Stomach (tissue), 9 donors: ENCODE measurements around the gene AFTPH. TPM values are rescaled to one million over a fixed set of nuclear protein-coding genes. Genes with fewer than 3 reads are reported as not detected.
A peak's percentile ranks its signal among the peaks of the same experiment; 100 is the strongest.

ENCODE experiments used
- DNase-seq, 2 donors: peaks; one replicate each; pipeline versions ENCODE4 v3.0.0 to v3.0.0-alpha.2; 2013 to 2019
- H3K27ac ChIP-seq, 5 donors: fragments of 200-600 bp in 4 of 5; sonication (generic) in 4 of 5; one replicate each; pipeline ENCODE4 v1.5.1; 2013 to 2019; ENCODE audit warnings: mild to moderate bottlenecking in 1 of 5, moderate library complexity in 1 of 5
- H3K27me3 ChIP-seq, 3 donors: fragments of 200-600 bp; sonication (generic); one replicate each; pipeline ENCODE4 v1.5.1; 2017 to 2019; ENCODE audit warnings: mixed run types in 1 of 3
- H3K36me3 ChIP-seq, 4 donors: fragments of 200-600 bp; sonication (generic); 1 replicate in 3 of 4; 2 replicates in 1 of 4; pipeline ENCODE4 v1.5.1; 2016 to 2019
- H3K4me1 ChIP-seq, 4 donors: fragments of 200-600 bp; sonication (generic); one replicate each; pipeline ENCODE4 v1.5.1; 2016 to 2019
- H3K4me3 ChIP-seq, 4 donors: fragments of 200-600 bp; sonication (generic) in 3 of 4; one replicate each; pipeline ENCODE4 v1.5.1; 2016 to 2019; ENCODE audit warnings: mild to moderate bottlenecking in 1 of 4
- H3K9me3 ChIP-seq, 4 donors: fragments of 200-600 bp; sonication (generic); one replicate each; pipeline ENCODE4 v1.5.1; 2016 to 2019
- EP300 ChIP-seq: sonication (generic); formaldehyde crosslinking; IDR thresholded peaks from one replicate; pipeline ENCODE4 v1.6.1; 2017; ENCODE audit warnings: antibody characterized with exemption
- POLR2A ChIP-seq, 4 donors: fragments of 450-650 bp; IDR thresholded peaks; one replicate each; pipeline ENCODE4 v1.6.1; 2016; ENCODE audit warnings: antibody characterized with exemption in 4 of 4, control low read depth in 2 of 4, mild to moderate bottlenecking in 1 of 4, moderate library complexity in 1 of 4
- POLR2AphosphoS5 ChIP-seq, 3 donors: sonication (generic); formaldehyde crosslinking; IDR thresholded peaks; one replicate each; pipeline ENCODE4 v1.6.1; 2016; ENCODE audit warnings: antibody characterized with exemption in 3 of 3
- WGBS, 5 donors: extraction: QIAGEN DNeasy Blood & Tissue Kit in 3 of 5; methylation state at CpG; one replicate each; pipeline versions ENCODE4 v1.1.5 to v1.1.7; 2013 to 2018; 5-methylcytosine and 5-hydroxymethylcytosine counted together
- intact Hi-C: fragments of 100-400 bp; cut with DNase I; formaldehyde crosslinking; loops from one replicate; pipeline ENCODE4 v1.15.1; 2023; ENCODE audit warnings: low total_unique reads
- polyA plus RNA-seq, 3 donors: library from polyadenylated mRNA; stranded (reverse); fragments of 200-250 nt; gene quantifications; one replicate each; pipeline ENCODE4 v1.2.3, GENCODE V29; 2013
- total RNA-seq, 5 donors: library from RNA; depleted of rRNA; stranded (reverse); fragments of >200 nt; gene quantifications; one replicate each; pipeline versions ENCODE4 v1.1.0 to v1.2.3, GENCODE V29; 2014 to 2016
- TF ChIP-seq, protein P1 (sequence below), 7 experiments: fragments of 450-650 bp in 4 of 7; fragments of 200-600 bp in 3 of 7; sonication (generic) in 3 of 7; IDR thresholded peaks; one replicate each; pipeline ENCODE4 v1.5.1; 2016 to 2019; ENCODE audit warnings: antibody characterized with exemption in 7 of 7, control low read depth in 2 of 7, mild to moderate bottlenecking in 1 of 7
- donor health status: healthy with polysubstance abuse.
- donor health status: Bipolar disorder and iron deficiency.
- donor health status: healthy.

Gene AFTPH
- total and polyA plus RNA-seq, 8 donors = 19.8 to 93.6 (median 38.9) TPM

GRCh38 chr2:64605026-64605471 is 80.9 kb downstream of the AFTPH start:
- WGBS, 5 donors = 40 to 46% (median 41%) methylated on average over 6 of the region's 6 CpGs
- TF ChIP-seq POLR2AphosphoS5 (IDR thresholded peaks at IDR 0.05) (no peak), POLR2A (IDR thresholded peaks at IDR 0.05) (no peak), EP300 (no peak)
- TF ChIP-seq, protein P1, sequence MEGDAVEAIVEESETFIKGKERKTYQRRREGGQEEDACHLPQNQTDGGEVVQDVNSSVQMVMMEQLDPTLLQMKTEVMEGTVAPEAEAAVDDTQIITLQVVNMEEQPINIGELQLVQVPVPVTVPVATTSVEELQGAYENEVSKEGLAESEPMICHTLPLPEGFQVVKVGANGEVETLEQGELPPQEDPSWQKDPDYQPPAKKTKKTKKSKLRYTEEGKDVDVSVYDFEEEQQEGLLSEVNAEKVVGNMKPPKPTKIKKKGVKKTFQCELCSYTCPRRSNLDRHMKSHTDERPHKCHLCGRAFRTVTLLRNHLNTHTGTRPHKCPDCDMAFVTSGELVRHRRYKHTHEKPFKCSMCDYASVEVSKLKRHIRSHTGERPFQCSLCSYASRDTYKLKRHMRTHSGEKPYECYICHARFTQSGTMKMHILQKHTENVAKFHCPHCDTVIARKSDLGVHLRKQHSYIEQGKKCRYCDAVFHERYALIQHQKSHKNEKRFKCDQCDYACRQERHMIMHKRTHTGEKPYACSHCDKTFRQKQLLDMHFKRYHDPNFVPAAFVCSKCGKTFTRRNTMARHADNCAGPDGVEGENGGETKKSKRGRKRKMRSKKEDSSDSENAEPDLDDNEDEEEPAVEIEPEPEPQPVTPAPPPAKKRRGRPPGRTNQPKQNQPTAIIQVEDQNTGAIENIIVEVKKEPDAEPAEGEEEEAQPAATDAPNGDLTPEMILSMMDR (IDR thresholded peaks at IDR 0.05) = no peak
- intact Hi-C loops = loop anchor here (10.0 kb wide), 1 partner anchor 260 kb away; no protein-coding TSS in a partner anchor
- H3K9me3 ChIP-seq = no peaks in the 10 kb centered on the region
- H3K4me3 ChIP-seq = no peak overlapping the region
- H3K27me3 ChIP-seq = no peaks in the 10 kb centered on the region
- H3K4me1 ChIP-seq = peaks cover 10 to 59% (median 48%) of the 10 kb centered on the region in 4 donors
- peak overlapping the region in 1 of 5 donors; percentile 75 for H3K27ac ChIP-seq
- H3K36me3 ChIP-seq = no peaks in the 10 kb centered on the region
- DNase-seq = peak; percentile 39 to 62

GRCh38 chr2:64605991-64606478 is 81.9 kb downstream of the AFTPH start:
- Histone ChIP-seq H3K4me3 (no peak overlapping the region), H3K27ac (peak overlapping the region; percentile 34 to 75 (median 66)), H3K27me3 (no peaks in the 10 kb centered on the region), H3K9me3 (no peaks in the 10 kb centered on the region), H3K36me3 (no peaks in the 10 kb centered on the region), H3K4me1 (peaks cover 10 to 56% (median 43%) of the 10 kb centered on the region in 4 donors)
- WGBS, 5 donors = 73 to 77% (median 74%) methylated on average over 5 of the region's 5 CpGs
- no peak for TF ChIP-seq EP300
- no peak for TF ChIP-seq POLR2A (IDR thresholded peaks at IDR 0.05)
- peak in 1 of 3 donors; percentile 18 for TF ChIP-seq POLR2AphosphoS5 (IDR thresholded peaks at IDR 0.05)
- TF ChIP-seq, protein P1 (IDR thresholded peaks at IDR 0.05) = no peak
- DNase-seq = no peak
- intact Hi-C loops = loop anchor here (10.0 kb wide), 1 partner anchor 259 kb away; no protein-coding TSS in a partner anchor

DNA sequence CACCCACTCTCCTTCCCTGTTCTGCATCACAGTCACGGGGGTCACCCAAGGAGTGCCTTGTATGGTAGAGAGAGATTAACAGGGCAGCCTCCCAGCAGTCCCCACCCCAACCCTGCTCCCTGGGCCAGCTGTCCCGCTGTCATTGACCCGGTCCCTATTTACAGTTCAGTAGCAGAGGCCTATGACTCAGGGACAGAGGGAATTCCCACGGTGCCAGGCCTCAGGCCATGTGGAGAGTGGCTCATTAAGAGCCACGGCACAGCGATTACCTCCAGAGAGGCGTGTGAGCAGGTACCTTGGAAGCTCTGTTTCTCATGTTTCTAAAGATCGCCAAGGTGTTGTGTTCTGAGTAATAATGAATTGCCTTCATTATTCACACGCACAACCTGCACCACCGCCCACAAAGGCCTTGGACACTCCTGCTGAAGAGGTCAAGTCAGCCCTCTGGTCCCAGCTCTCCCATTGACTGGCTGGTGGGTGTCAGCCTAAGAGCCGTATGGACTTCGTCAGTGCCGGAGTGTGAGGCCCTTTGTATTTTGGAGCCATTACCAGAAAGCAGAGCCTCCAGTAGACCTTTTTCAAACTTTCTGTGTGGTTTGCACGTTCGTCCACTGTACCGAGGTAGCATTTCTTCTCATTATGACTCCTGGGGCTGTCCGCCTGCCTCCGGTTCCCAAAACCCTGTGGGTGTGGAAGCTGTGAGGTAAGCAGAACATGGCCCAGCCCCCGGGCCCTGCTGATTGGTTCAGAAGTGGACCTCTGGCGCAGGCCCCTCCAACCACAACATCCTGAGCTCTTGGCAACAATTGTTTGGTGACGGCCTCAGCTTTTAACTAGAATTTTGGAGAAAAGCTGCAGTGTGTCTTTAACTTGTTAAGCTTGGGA is 82.6 kb downstream of the AFTPH start:
- Histone ChIP-seq H3K36me3 (no peaks in the 10 kb centered on the region), H3K27me3 (no peaks in the 10 kb centered on the region), H3K4me3 (peak overlapping the region in 3 of 4 donors; percentile 19 to 27 (median 21)), H3K9me3 (no peaks in the 10 kb centered on the region), H3K4me1 (peaks cover 10 to 50% (median 39%) of the 10 kb centered on the region in 4 donors), H3K27ac (peak overlapping the region; percentile 34 to 75 (median 66))
- peak; percentile 79 to 95 for DNase-seq
- 60 to 73% (median 64%) methylated on average over 20 to 21 of the region's 21 CpGs for WGBS, 5 donors
- intact Hi-C loops = loop anchor here (10.0 kb wide), 1 partner anchor 258 kb away; no protein-coding TSS in a partner anchor
- TF ChIP-seq POLR2A (IDR thresholded peaks at IDR 0.05) (no peak), POLR2AphosphoS5 (IDR thresholded peaks at IDR 0.05) (peak in 1 of 3 donors; percentile 68)
- TF ChIP-seq, protein P1 (IDR thresholded peaks at IDR 0.05) = no peak
